Right atrium auricular region (tissue), 2 donors: ENCODE measurements around the gene SPIN1. TPM values are rescaled to one million over a fixed set of nuclear protein-coding genes. Genes with fewer than 3 reads are reported as not detected.
"Not testable (repeated sequence)": the region's sequence is repeated elsewhere in the genome, so short reads cannot be mapped to it uniquely, and the experiment has no call there.

Experiments used
- DNase-seq: peaks from one replicate; pipeline ENCODE4 v3.0.0-alpha.2; 2019; ENCODE audit warnings: low spot score
- H3K27ac ChIP-seq, 2 donors: fragments of 200-600 bp; sonication (generic); 1 replicate in 1 of 2; 2 replicates in 1 of 2; pipeline ENCODE4 v1.5.1; 2016 to 2019
- H3K27me3 ChIP-seq, 2 donors: fragments of 200-600 bp; sonication (generic); one replicate each; pipeline versions ENCODE4 v1.5.1 to v1.6.0; 2017 to 2019
- H3K36me3 ChIP-seq: fragments of 200-600 bp; sonication (generic); one replicate; pipeline ENCODE4 v1.5.1; 2016
- H3K4me1 ChIP-seq, 2 donors: fragments of 200-600 bp; sonication (generic); one replicate each; pipeline versions ENCODE4 v1.5.1 to v1.6.0; 2017 to 2019
- H3K4me3 ChIP-seq, 2 donors: fragments of 200-600 bp; sonication (generic); 1 replicate in 1 of 2; 2 replicates in 1 of 2; pipeline ENCODE4 v1.5.1; 2017 to 2019; ENCODE audit warnings: mild to moderate bottlenecking in 1 of 2, moderate library complexity in 1 of 2
- H3K9me3 ChIP-seq, 2 donors: fragments of 200-600 bp; sonication (generic); one replicate each; pipeline ENCODE4 v1.5.1; 2019
- CTCF ChIP-seq, 2 donors: fragments of 200-600 bp; sonication (generic); IDR thresholded peaks; one replicate each; pipeline ENCODE4 v1.5.1; 2019; ENCODE audit warnings: antibody characterized with exemption in 2 of 2
- total RNA-seq, 2 donors: library from RNA; depleted of rRNA; stranded (reverse); fragments of >200 nt; gene quantifications; one replicate each; pipeline ENCODE4 v1.1.0, GENCODE V29; 2016

SPIN1 gene
- total RNA-seq, 2 donors from 2014 or later: 48.9 to 55.4 TPM

GRCh38 chr9:88383176-88383575, 5.1 kb upstream of the SPIN1 start:
- H3K4me3 ChIP-seq: no peak overlapping the region
- H3K4me1 ChIP-seq: peaks cover 0 to 11% of the 10 kb centered on the region in 2 donors
- H3K36me3 ChIP-seq: no peaks in the 10 kb centered on the region
- H3K27me3 ChIP-seq: no peaks in the 10 kb centered on the region
- H3K9me3 ChIP-seq: no peaks in the 10 kb centered on the region
- H3K27ac ChIP-seq: no peak overlapping the region
- no peak for DNase-seq
- no peak for TF ChIP-seq CTCF (IDR thresholded peaks at IDR 0.05)

GRCh38 chr9:88386137-88386536, 2.1 kb upstream of the SPIN1 start:
- not testable (repeated sequence) for H3K9me3 ChIP-seq, DNase-seq, H3K4me3 ChIP-seq

GRCh38 chr9:88387036-88387551, 1.1 kb upstream of the SPIN1 start:
- Histone ChIP-seq H3K36me3 (no peaks in the 10 kb centered on the region), H3K27ac (peak overlapping the region; percentile 82 to 90), H3K4me3 (peak overlapping the region; percentile 70 to 86), H3K9me3 (no peaks in the 10 kb centered on the region), H3K27me3 (no peaks in the 10 kb centered on the region), H3K4me1 (peaks cover 0 to 21% of the 10 kb centered on the region in 2 donors)
- no peak for TF ChIP-seq CTCF (IDR thresholded peaks at IDR 0.05)
- DNase-seq: no peak

More at GRCh38 chr9:88386137-88386536, 2.1 kb upstream of the SPIN1 start:
- H3K36me3 ChIP-seq, H3K27me3 ChIP-seq, H3K27ac ChIP-seq: not testable (repeated sequence)
- peaks cover 0 to 20% of the 10 kb centered on the region in 2 donors for H3K4me1 ChIP-seq

GRCh38 chr9:88387552-88388202, 567 bp upstream of the SPIN1 start:
- H3K4me1 ChIP-seq: peaks cover 0 to 25% of the 10 kb centered on the region in 2 donors
- peak; percentile 68 for DNase-seq
- no peaks in the 10 kb centered on the region for H3K36me3 ChIP-seq
- peak overlapping the region; percentile 82 to 90 for H3K27ac ChIP-seq
- H3K4me3 ChIP-seq: peak overlapping the region; percentile 70 to 86
- H3K9me3 ChIP-seq: no peaks in the 10 kb centered on the region
- TF ChIP-seq CTCF (IDR thresholded peaks at IDR 0.05): no peak
- H3K27me3 ChIP-seq: no peaks in the 10 kb centered on the region

- peak; percentile 63 for DNase-seq
- no peaks in the 10 kb centered on the region for H3K9me3 ChIP-seq
- H3K4me1 ChIP-seq: peaks cover 0 to 25% of the 10 kb centered on the region in 2 donors
- H3K27me3 ChIP-seq: no peaks in the 10 kb centered on the region
- H3K36me3 ChIP-seq: no peaks in the 10 kb centered on the region
- peak overlapping the region; percentile 70 to 86 for H3K4me3 ChIP-seq
- peak overlapping the region; percentile 82 to 90 for H3K27ac ChIP-seq
- no peak for TF ChIP-seq CTCF (IDR thresholded peaks at IDR 0.05)
These were observed 802 bp downstream of the SPIN1 start for GRCh38 chr9:88388886-88389605.

GRCh38 chr9:88390371-88390990, 2.2 kb downstream of the SPIN1 start:
- Histone ChIP-seq H3K27ac (peak overlapping the region; percentile 82 to 90), H3K9me3 (no peaks in the 10 kb centered on the region), H3K4me3 (no peak overlapping the region), H3K4me1 (peaks cover 0 to 25% of the 10 kb centered on the region in 2 donors), H3K36me3 (no peaks in the 10 kb centered on the region), H3K27me3 (no peaks in the 10 kb centered on the region)
- no peak for DNase-seq
- no peak for TF ChIP-seq CTCF (IDR thresholded peaks at IDR 0.05)
